Mesenchymal stem cell (in vitro differentiated cells and primary cell): ENCODE results near the gene ZFP3.

ENCODE experiments used
- DNase-seq: peaks from one replicate; pipeline ENCODE4 v3.0.0-alpha.2; 2013
- H2AFZ ChIP-seq: one replicate; pipeline ENCODE4 v1.6.1; 2013; ENCODE audit warnings: low read depth, mild to moderate bottlenecking, control low read depth, inconsistent platforms, low read length, moderate library complexity
- H2AK5ac ChIP-seq: 2 replicates; pipeline ENCODE4 v1.6.1; 2013; ENCODE audit warnings: low read length, moderate library complexity, mild to moderate bottlenecking, inconsistent platforms; ENCODE audit not compliant: severe bottlenecking
- H2BK120ac ChIP-seq: one replicate; pipeline ENCODE4 v1.6.1; 2013; ENCODE audit warnings: low read depth, mild to moderate bottlenecking, inconsistent platforms, low read length, moderate library complexity
- H2BK12ac ChIP-seq, 2 experiments: one replicate each; pipeline ENCODE4 v1.6.1; 2013; ENCODE audit warnings: inconsistent platforms in 2 of 2, low read length in 2 of 2, mild to moderate bottlenecking in 2 of 2, moderate library complexity in 2 of 2, control low read depth in 1 of 2
- H2BK15ac ChIP-seq: one replicate; pipeline ENCODE4 v1.6.1; 2013; ENCODE audit warnings: mild to moderate bottlenecking, low read depth, inconsistent platforms; ENCODE audit not compliant: poor library complexity, severe bottlenecking
- H2BK5ac ChIP-seq: 2 replicates; pipeline ENCODE4 v1.6.1; 2013; ENCODE audit warnings: low read depth, mild to moderate bottlenecking, low read length, control low read depth, inconsistent platforms; ENCODE audit not compliant: poor library complexity, severe bottlenecking
- H3K14ac ChIP-seq, 2 experiments: one replicate each; pipeline ENCODE4 v1.6.1; 2013; ENCODE audit warnings: inconsistent platforms in 2 of 2, low read length in 2 of 2, control low read depth in 1 of 2, mild to moderate bottlenecking in 1 of 2, moderate library complexity in 1 of 2
- H3K18ac ChIP-seq, 2 experiments: one replicate each; pipeline ENCODE4 v1.6.1; 2013; ENCODE audit warnings: inconsistent platforms in 2 of 2, low read length in 2 of 2, control low read depth in 1 of 2, low read depth in 1 of 2, mild to moderate bottlenecking in 1 of 2
- H3K23ac ChIP-seq, 2 experiments: one replicate each; pipeline ENCODE4 v1.6.1; 2013; ENCODE audit warnings: inconsistent platforms in 2 of 2, low read length in 2 of 2, mild to moderate bottlenecking in 2 of 2, moderate library complexity in 2 of 2, control low read depth in 1 of 2
- H3K27ac ChIP-seq: 2 replicates; pipeline ENCODE4 v1.5.1; 2013; ENCODE audit warnings: mild to moderate bottlenecking, moderate library complexity, low read length, control low read depth, inconsistent platforms; ENCODE audit not compliant: poor library complexity, severe bottlenecking
- H3K27me3 ChIP-seq, 2 experiments: 2 replicates each; pipeline versions ENCODE4 v1.6.1 to v1.7.0; 2013; ENCODE audit warnings: low read length in 2 of 2, mild to moderate bottlenecking in 2 of 2, moderate library complexity in 2 of 2, control low read depth in 1 of 2, inconsistent platforms in 1 of 2; ENCODE audit not compliant: control insufficient read depth in 1 of 2, insufficient read depth in 1 of 2
- H3K36me3 ChIP-seq, 2 experiments: 2 replicates each; pipeline versions ENCODE4 v1.6.1 to v1.7.0; 2013; ENCODE audit warnings: low read length in 2 of 2, control low read depth in 1 of 2, inconsistent platforms in 1 of 2, low read depth in 1 of 2, mild to moderate bottlenecking in 1 of 2; ENCODE audit not compliant: insufficient read depth in 2 of 2, control insufficient read depth in 1 of 2
- H3K4ac ChIP-seq, 2 experiments: one replicate each; pipeline ENCODE4 v1.6.1; 2013; ENCODE audit warnings: inconsistent platforms in 2 of 2, low read length in 2 of 2, mild to moderate bottlenecking in 2 of 2, moderate library complexity in 2 of 2, control low read depth in 1 of 2, low read depth in 1 of 2
- H3K4me1 ChIP-seq: 2 replicates; pipeline ENCODE4 v1.6.1; 2013; ENCODE audit warnings: low read depth, low read length, control low read depth; ENCODE audit not compliant: control insufficient read depth, insufficient read depth
- H3K4me2 ChIP-seq: 2 replicates; pipeline ENCODE4 v1.6.1; 2013; ENCODE audit warnings: low read length, mild to moderate bottlenecking, inconsistent platforms; ENCODE audit not compliant: poor library complexity, severe bottlenecking
- H3K4me3 ChIP-seq, 2 experiments: 2 replicates each; pipeline versions ENCODE4 v1.5.1 to v1.7.0; 2013; ENCODE audit warnings: low read length in 2 of 2, mild to moderate bottlenecking in 2 of 2, control low read depth in 1 of 2, low read depth in 1 of 2; ENCODE audit not compliant: insufficient read depth in 1 of 2
- H3K79me1 ChIP-seq: replicated peaks from 2 replicates; pipeline ENCODE4 v1.6.1; 2013; ENCODE audit warnings: mild to moderate bottlenecking, control low read depth, low read length, inconsistent platforms; ENCODE audit not compliant: poor library complexity, severe bottlenecking
- H3K9ac ChIP-seq: 2 replicates; pipeline ENCODE4 v1.7.0; 2013; ENCODE audit warnings: mild to moderate bottlenecking, low read length, moderate library complexity
- H3K9me3 ChIP-seq: 2 replicates; pipeline ENCODE4 v1.7.0; 2013; ENCODE audit warnings: mild to moderate bottlenecking, low read length; ENCODE audit not compliant: control insufficient read depth
- H4K8ac ChIP-seq: one replicate; pipeline ENCODE4 v1.6.1; 2013; ENCODE audit warnings: inconsistent platforms, mild to moderate bottlenecking, low read length, moderate library complexity
- H4K91ac ChIP-seq: one replicate; pipeline ENCODE4 v1.6.1; 2013; ENCODE audit warnings: mild to moderate bottlenecking, low read length, inconsistent platforms
- WGBS: methylation state at CpG from one replicate; pipeline ENCODE4 v1.1.7; 2013; ENCODE audit warnings: mixed read lengths; 5-methylcytosine and 5-hydroxymethylcytosine counted together

Gene ZFP3

DNA sequence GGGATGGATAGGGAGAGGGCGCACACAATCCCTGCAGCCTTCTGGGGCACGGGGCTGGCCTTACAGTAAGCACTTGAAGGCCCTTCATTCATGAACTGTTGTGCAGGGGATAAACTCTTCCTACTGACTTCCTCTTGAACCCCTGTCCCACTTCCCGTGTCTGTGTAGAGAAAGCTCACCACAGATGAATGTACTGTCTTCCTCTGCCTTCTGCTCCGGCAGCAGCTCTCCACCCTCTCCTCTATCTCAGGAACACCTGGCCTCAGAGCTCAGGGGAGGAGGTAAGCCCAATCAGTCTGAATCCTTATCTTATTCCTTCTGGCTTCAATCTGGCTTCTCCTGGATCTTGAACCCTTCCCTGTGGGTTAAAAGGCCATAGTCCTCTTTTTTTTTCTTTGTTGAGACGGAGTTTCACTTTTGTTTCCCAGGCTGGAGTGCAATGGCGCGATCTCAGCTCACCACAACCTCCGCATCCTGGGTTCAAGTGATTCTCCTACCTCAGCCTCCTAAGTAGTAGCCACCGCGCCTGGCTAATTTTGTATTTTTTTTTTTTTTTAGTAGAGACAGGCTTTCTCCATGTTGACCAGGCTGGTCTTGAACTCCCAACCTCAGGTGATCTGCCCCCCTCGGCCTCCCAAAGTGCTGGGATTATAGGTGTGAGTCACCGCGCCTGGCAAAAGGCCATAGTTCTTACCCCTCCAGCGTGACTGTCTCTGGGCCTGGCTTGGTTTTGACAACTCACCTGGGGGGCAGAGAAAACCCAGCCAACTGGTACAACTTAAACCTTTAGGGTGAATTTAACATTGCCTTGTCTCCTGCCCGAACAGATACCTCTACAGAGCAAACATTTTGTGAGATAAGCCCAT is 35.9 kb upstream of the ZFP3 start:
- H2AFZ ChIP-seq, result no peak overlapping the region
- H2AK5ac ChIP-seq, result no peak overlapping the region
- no peak overlapping the region for H3K4ac ChIP-seq
- no peak overlapping the region for H3K14ac ChIP-seq
- no peaks in the 10 kb centered on the region for H3K4me1 ChIP-seq
- no peak overlapping the region for H3K4me2 ChIP-seq
- no peaks in the 10 kb centered on the region for H3K36me3 ChIP-seq
- no peak overlapping the region for H4K8ac ChIP-seq
- no peaks in the 10 kb centered on the region for H3K27me3 ChIP-seq
- no peak overlapping the region for H2BK15ac ChIP-seq
- no peak overlapping the region for H3K18ac ChIP-seq
- H4K91ac ChIP-seq, result no peak overlapping the region
- H3K23ac ChIP-seq, result no peak overlapping the region
- H2BK5ac ChIP-seq, result no peak overlapping the region
- H3K4me3 ChIP-seq, result no peak overlapping the region
- no peaks in the 10 kb centered on the region for H3K79me1 ChIP-seq
- H3K9ac ChIP-seq, result no peak overlapping the region
- no peak overlapping the region for H2BK12ac ChIP-seq
- no peaks in the 10 kb centered on the region for H3K9me3 ChIP-seq
- H2BK120ac ChIP-seq, result no peak overlapping the region
- DNase-seq, result no peak
- H3K27ac ChIP-seq, result no peak overlapping the region
- WGBS, result 86% methylated on average over 10 of the region's 15 CpGs

- Histone ChIP-seq H2AFZ (no peak overlapping the region), H2BK5ac (no peak overlapping the region), H3K4me1 (no peaks in the 10 kb centered on the region), H2BK12ac (no peak overlapping the region), H4K91ac (no peak overlapping the region), H2BK15ac (no peak overlapping the region), H3K9me3 (no peaks in the 10 kb centered on the region), H3K14ac (no peak overlapping the region), H3K4ac (no peak overlapping the region), H3K27ac (no peak overlapping the region), H3K36me3 (no peaks in the 10 kb centered on the region), H3K27me3 (no peaks in the 10 kb centered on the region), H2BK120ac (no peak overlapping the region), H4K8ac (no peak overlapping the region), H3K4me3 (no peak overlapping the region), H3K18ac (no peak overlapping the region), H2AK5ac (no peak overlapping the region), H3K4me2 (no peak overlapping the region), H3K79me1 (no peaks in the 10 kb centered on the region), H3K23ac (no peak overlapping the region), H3K9ac (no peak overlapping the region)
- DNase-seq, result no peak
- 94% methylated on average over 1 of the region's 1 CpG for WGBS
Observed at GRCh38 chr17:5043524-5043923, 34.7 kb upstream of the ZFP3 start.

GRCh38 chr17:5044630-5045029 is 33.6 kb upstream of the ZFP3 start:
- Histone ChIP-seq H2AK5ac (no peak overlapping the region), H3K9me3 (no peaks in the 10 kb centered on the region), H2AFZ (no peak overlapping the region), H4K91ac (no peak overlapping the region), H3K27ac (no peak overlapping the region), H3K14ac (no peak overlapping the region), H3K4ac (no peak overlapping the region), H2BK5ac (no peak overlapping the region), H3K23ac (no peak overlapping the region), H3K36me3 (no peaks in the 10 kb centered on the region), H3K79me1 (no peaks in the 10 kb centered on the region), H3K4me3 (no peak overlapping the region), H3K4me2 (no peak overlapping the region), H4K8ac (no peak overlapping the region), H3K27me3 (no peaks in the 10 kb centered on the region), H3K9ac (no peak overlapping the region), H2BK12ac (no peak overlapping the region), H2BK120ac (no peak overlapping the region), H3K4me1 (peaks cover 1% of the 10 kb centered on the region), H2BK15ac (no peak overlapping the region), H3K18ac (no peak overlapping the region)
- no peak for DNase-seq
- 91% methylated on average over 5 of the region's 5 CpGs for WGBS

DNA sequence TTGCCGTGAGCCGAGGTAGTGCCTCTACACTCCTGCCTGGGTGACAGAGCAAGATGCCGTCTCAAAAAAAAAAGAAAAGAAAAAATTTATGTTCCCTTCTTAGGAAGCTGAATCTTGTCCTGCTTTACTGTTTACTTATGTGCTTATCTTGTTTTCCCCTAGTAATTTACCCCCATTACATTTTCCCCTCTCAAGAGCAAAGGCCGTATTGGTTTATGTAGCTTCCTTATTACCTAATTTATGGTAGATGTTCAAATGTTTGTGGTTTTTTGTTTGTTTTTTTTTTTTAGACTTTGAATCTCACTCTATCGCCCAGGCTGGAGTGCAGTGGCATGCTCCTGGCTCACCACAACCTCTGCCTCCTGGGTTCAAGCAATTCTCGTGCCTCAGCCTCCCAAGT is 32.8 kb upstream of the ZFP3 start:
- Histone ChIP-seq H3K4ac (no peak overlapping the region), H2BK120ac (no peak overlapping the region), H3K18ac (no peak overlapping the region), H4K8ac (no peak overlapping the region), H2BK12ac (no peak overlapping the region), H3K4me3 (no peak overlapping the region), H3K9me3 (no peaks in the 10 kb centered on the region), H3K9ac (no peak overlapping the region), H3K4me2 (no peak overlapping the region), H3K27me3 (no peaks in the 10 kb centered on the region), H2BK15ac (no peak overlapping the region), H3K79me1 (no peaks in the 10 kb centered on the region), H4K91ac (no peak overlapping the region), H2AFZ (no peak overlapping the region), H3K36me3 (no peaks in the 10 kb centered on the region), H3K23ac (no peak overlapping the region), H2AK5ac (no peak overlapping the region), H3K14ac (no peak overlapping the region), H2BK5ac (no peak overlapping the region), H3K27ac (no peak overlapping the region), H3K4me1 (peaks cover 1% of the 10 kb centered on the region)
- WGBS, result 81% methylated on average over 4 of the region's 6 CpGs
- no peak for DNase-seq
